ENCODE measurements around the gene ZNF827.

Gene ZNF827

GRCh38 chr4:145891958-145892357 lies 46.7 kb downstream of the ZNF827 start:
- DNase-seq (ENCODE audit: low read depth in 2 of 2, low spot score in 1 of 2), result no peak

- DNase-seq (ENCODE audit: low read depth in 2 of 2, low spot score in 1 of 2), result no peak
Measured at GRCh38 chr4:145890689-145891088, 47.9 kb downstream of the ZNF827 start.

GRCh38 chr4:145888393-145888792 lies 50.2 kb downstream of the ZNF827 start:
- no peak for DNase-seq (ENCODE audit: low read depth in 2 of 2, low spot score in 1 of 2)

- no peak for DNase-seq (ENCODE audit: low read depth in 2 of 2, low spot score in 1 of 2)
Measured at GRCh38 chr4:145887241-145887991, 51.2 kb downstream of the ZNF827 start.

GRCh38 chr4:145886871-145887240 lies 51.8 kb downstream of the ZNF827 start:
- DNase-seq (ENCODE audit: low read depth in 2 of 2, low spot score in 1 of 2), result no peak

GRCh38 chr4:145885666-145886065 lies 53.0 kb downstream of the ZNF827 start:
- DNase-seq (ENCODE audit: low read depth in 2 of 2, low spot score in 1 of 2), result no peak

- DNase-seq (ENCODE audit: low read depth in 2 of 2, low spot score in 1 of 2), result no peak
Measured at GRCh38 chr4:145884775-145885174, 53.8 kb downstream of the ZNF827 start.

- no peak for DNase-seq (ENCODE audit: low read depth in 2 of 2, low spot score in 1 of 2)
Measured at GRCh38 chr4:145883101-145883694, 55.4 kb downstream of the ZNF827 start.

GRCh38 chr4:145882604-145883003 lies 56.0 kb downstream of the ZNF827 start:
- no peak for DNase-seq (ENCODE audit: low read depth in 2 of 2, low spot score in 1 of 2)

GRCh38 chr4:145881989-145882388 lies 56.6 kb downstream of the ZNF827 start:
- no peak for DNase-seq (ENCODE audit: low read depth in 2 of 2, low spot score in 1 of 2)

GRCh38 chr4:145881576-145881975 lies 57.0 kb downstream of the ZNF827 start:
- DNase-seq (ENCODE audit: low read depth in 2 of 2, low spot score in 1 of 2), result no peak

- DNase-seq (ENCODE audit: low read depth in 2 of 2, low spot score in 1 of 2), result no peak
Measured at GRCh38 chr4:145880355-145880960, 58.2 kb downstream of the ZNF827 start.

- DNase-seq (ENCODE audit: low read depth in 2 of 2, low spot score in 1 of 2), result no peak
Measured at GRCh38 chr4:145879598-145879997, 59.0 kb downstream of the ZNF827 start.

GRCh38 chr4:145878501-145879435 lies 59.9 kb downstream of the ZNF827 start:
- DNase-seq (ENCODE audit: low read depth in 2 of 2, low spot score in 1 of 2), result no peak

- DNase-seq (ENCODE audit: low read depth in 2 of 2, low spot score in 1 of 2), result no peak
Measured at GRCh38 chr4:145876531-145877180, 62.0 kb downstream of the ZNF827 start.

GRCh38 chr4:145873901-145874300 lies 64.7 kb downstream of the ZNF827 start:
- no peak for DNase-seq (ENCODE audit: low read depth in 2 of 2, low spot score in 1 of 2)

- DNase-seq (ENCODE audit: low read depth in 2 of 2, low spot score in 1 of 2), result no peak
Measured at GRCh38 chr4:145871209-145871608, 67.4 kb downstream of the ZNF827 start.

GRCh38 chr4:145870155-145871020 lies 68.2 kb downstream of the ZNF827 start:
- no peak for DNase-seq (ENCODE audit: low read depth in 2 of 2, low spot score in 1 of 2)

GRCh38 chr4:145868637-145869409 lies 69.8 kb downstream of the ZNF827 start:
- no peak for DNase-seq (ENCODE audit: low read depth in 2 of 2, low spot score in 1 of 2)

Measured in stimulated activated CD8-positive, alpha-beta memory T cell treated with anti-CD3 and anti-CD28 coated beads, Interleukin-4, amount 100 ng/mL, for 4 hours (primary cell).